Measurements from ENCODE around the gene RGS21. TPM values are rescaled to one million over a fixed set of nuclear protein-coding genes. Genes with fewer than 3 reads are reported as not detected.

Gene RGS21
- polyA plus RNA-seq, 1 of the 3 experiments (the other 2 are of a cell fraction): not detected

DNA sequence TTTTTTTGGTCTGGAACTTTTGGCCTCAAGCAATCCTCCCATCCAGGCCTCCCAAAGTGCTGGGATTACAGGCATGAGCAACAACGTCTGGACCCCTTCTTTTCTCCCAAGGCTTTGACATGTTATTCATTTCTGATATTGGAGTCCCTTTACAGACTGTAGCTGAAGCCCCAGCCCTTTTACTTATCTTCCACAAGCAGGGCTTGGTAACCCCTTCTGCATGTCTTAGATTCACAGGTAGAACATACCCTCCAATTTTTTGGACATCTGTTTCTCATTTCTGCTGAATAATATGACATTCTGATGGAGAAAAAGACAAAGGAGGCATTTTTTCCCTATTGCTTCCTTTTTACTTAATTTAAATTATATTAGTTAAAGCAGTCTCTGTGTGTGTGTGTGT is 39.2 kb upstream of the RGS21 start:
- no peak for DNase-seq
- Histone ChIP-seq H3K79me2 (ENCODE audit: insufficient read depth) (no peaks in the 10 kb centered on the region), H3K9me3 (no peaks in the 10 kb centered on the region), H4K20me1 (ENCODE audit: insufficient read depth) (no peaks in the 10 kb centered on the region), H3F3A (replicated peaks; ENCODE audit: insufficient read depth) (no peaks in the 10 kb centered on the region), H3K9ac (no peak overlapping the region), H3K27ac (ENCODE audit: low read depth in 2 of 2, low read length in 1 of 2) (no peak overlapping the region), H3K4me2 (no peak overlapping the region), H2AFZ (ENCODE audit: low read depth) (no peak overlapping the region), H3K36me3 (replicated peaks in 1 of 2; ENCODE audit: control insufficient read depth in 1 of 2, insufficient read depth in 2 of 2, low read length in 1 of 2) (no peaks in the 10 kb centered on the region), H3K4me3 (ENCODE audit: low read depth in 2 of 2, low read length in 1 of 2) (no peak overlapping the region), H3K27me3 (ENCODE audit: insufficient read depth) (no peaks in the 10 kb centered on the region), H3K4me1 (ENCODE audit: control insufficient read depth in 1 of 2, insufficient read depth in 2 of 2, low read depth in 1 of 2, low read length in 1 of 2) (no peaks in the 10 kb centered on the region), H3K9me2 (no peaks in the 10 kb centered on the region)
- ChIA-PET CTCF (no interaction called here), POLR2A (no interaction called here)
- 5% methylated on average over 1 of the region's 1 CpG for WGBS (ENCODE audit: low lambda C conversion rate)
- no peak for TF ChIP-seq TCF12 (IDR thresholded peaks at IDR 0.05)
- TF ChIP-seq NRF1 (IDR thresholded peaks at IDR 0.05; ENCODE audit: low read depth, low read length): no peak
- TF ChIP-seq GATA2 (CRISPR knock-in tag; IDR thresholded peaks at IDR 0.05): no peak
- no peak for TF ChIP-seq ELF1 (IDR thresholded peaks at IDR 0.05)
- TF ChIP-seq, protein P1, sequence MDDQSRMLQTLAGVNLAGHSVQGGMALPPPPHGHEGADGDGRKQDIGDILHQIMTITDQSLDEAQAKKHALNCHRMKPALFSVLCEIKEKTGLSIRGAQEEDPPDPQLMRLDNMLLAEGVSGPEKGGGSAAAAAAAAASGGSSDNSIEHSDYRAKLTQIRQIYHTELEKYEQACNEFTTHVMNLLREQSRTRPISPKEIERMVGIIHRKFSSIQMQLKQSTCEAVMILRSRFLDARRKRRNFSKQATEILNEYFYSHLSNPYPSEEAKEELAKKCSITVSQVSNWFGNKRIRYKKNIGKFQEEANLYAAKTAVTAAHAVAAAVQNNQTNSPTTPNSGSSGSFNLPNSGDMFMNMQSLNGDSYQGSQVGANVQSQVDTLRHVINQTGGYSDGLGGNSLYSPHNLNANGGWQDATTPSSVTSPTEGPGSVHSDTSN (IDR thresholded peaks at IDR 0.05): no peak
- no peak for TF ChIP-seq FOXM1 (IDR thresholded peaks at IDR 0.05; ENCODE audit: low read depth)
- no peak for TF ChIP-seq RFX5 (IDR thresholded peaks at IDR 0.05; ENCODE audit: low read length)
- no peak for TF ChIP-seq MXI1 (IDR thresholded peaks at IDR 0.05; ENCODE audit: low read depth, low read length)
- no peak for TF ChIP-seq GABPA (IDR thresholded peaks at IDR 0.05; ENCODE audit: low read depth)
- TF ChIP-seq, protein P2, sequence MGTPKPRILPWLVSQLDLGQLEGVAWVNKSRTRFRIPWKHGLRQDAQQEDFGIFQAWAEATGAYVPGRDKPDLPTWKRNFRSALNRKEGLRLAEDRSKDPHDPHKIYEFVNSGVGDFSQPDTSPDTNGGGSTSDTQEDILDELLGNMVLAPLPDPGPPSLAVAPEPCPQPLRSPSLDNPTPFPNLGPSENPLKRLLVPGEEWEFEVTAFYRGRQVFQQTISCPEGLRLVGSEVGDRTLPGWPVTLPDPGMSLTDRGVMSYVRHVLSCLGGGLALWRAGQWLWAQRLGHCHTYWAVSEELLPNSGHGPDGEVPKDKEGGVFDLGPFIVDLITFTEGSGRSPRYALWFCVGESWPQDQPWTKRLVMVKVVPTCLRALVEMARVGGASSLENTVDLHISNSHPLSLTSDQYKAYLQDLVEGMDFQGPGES (IDR thresholded peaks at IDR 0.05; ENCODE audit: low read depth, low read length): no peak
- TF ChIP-seq, protein P3, sequence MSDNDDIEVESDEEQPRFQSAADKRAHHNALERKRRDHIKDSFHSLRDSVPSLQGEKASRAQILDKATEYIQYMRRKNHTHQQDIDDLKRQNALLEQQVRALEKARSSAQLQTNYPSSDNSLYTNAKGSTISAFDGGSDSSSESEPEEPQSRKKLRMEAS (IDR thresholded peaks at IDR 0.05; ENCODE audit: low read depth): no peak
- no peak for TF ChIP-seq MEF2A (IDR thresholded peaks at IDR 0.05; ENCODE audit: borderline replicate concordance, low read depth)
- TF ChIP-seq NFIC (IDR thresholded peaks at IDR 0.05; ENCODE audit: borderline replicate concordance): no peak
- no peak for TF ChIP-seq RCOR1 (IDR thresholded peaks at IDR 0.05; ENCODE audit: low read length)
- TF ChIP-seq, protein P4, sequence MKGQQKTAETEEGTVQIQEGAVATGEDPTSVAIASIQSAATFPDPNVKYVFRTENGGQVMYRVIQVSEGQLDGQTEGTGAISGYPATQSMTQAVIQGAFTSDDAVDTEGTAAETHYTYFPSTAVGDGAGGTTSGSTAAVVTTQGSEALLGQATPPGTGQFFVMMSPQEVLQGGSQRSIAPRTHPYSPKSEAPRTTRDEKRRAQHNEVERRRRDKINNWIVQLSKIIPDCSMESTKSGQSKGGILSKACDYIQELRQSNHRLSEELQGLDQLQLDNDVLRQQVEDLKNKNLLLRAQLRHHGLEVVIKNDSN (IDR thresholded peaks at IDR 0.05; ENCODE audit: borderline replicate concordance, low read depth): no peak
- no peak for TF ChIP-seq FOSL2 (IDR thresholded peaks at IDR 0.05; ENCODE audit: borderline replicate concordance, low read depth)
- no peak for TF ChIP-seq JUND (IDR thresholded peaks at IDR 0.05)

DNA sequence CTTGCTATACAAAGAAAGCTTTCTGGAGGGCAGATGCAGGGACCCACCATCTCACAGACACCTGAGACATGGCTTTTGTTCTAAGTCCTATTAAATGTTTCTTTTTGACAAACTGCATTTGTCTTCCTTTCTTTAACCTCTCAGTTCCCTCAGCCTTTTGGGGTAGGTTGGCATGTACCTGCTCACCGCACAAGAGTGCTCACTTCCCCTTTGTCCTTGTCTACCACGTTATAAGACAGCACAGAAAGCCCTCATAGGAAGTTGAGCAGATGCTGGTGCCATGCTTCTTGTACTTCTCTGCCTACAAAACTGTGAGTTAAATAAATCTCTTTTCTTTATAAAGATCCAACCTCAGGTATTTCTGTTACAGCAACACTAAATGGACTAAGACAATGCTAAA is 31.9 kb upstream of the RGS21 start:
- POLR2A ChIA-PET: no interaction called here
- Histone ChIP-seq H3K4me1 (ENCODE audit: control insufficient read depth in 1 of 2, insufficient read depth in 2 of 2, low read depth in 1 of 2, low read length in 1 of 2) (no peaks in the 10 kb centered on the region), H3K9me2 (no peaks in the 10 kb centered on the region), H4K20me1 (ENCODE audit: insufficient read depth) (no peaks in the 10 kb centered on the region), H3K27ac (ENCODE audit: low read depth in 2 of 2, low read length in 1 of 2) (no peak overlapping the region), H3K27me3 (ENCODE audit: insufficient read depth) (no peaks in the 10 kb centered on the region), H3K9me3 (0 out of 2 replicates have a peak, but pooled peaks cover 6% of the 10 kb centered on the region), H3K4me3 (ENCODE audit: low read depth in 2 of 2, low read length in 1 of 2) (no peak overlapping the region), H3K36me3 (replicated peaks in 1 of 2; ENCODE audit: control insufficient read depth in 1 of 2, insufficient read depth in 2 of 2, low read length in 1 of 2) (no peaks in the 10 kb centered on the region), H3K79me2 (ENCODE audit: insufficient read depth) (no peaks in the 10 kb centered on the region), H3F3A (replicated peaks; ENCODE audit: insufficient read depth) (no peaks in the 10 kb centered on the region), H2AFZ (ENCODE audit: low read depth) (no peak overlapping the region), H3K4me2 (no peak overlapping the region), H3K9ac (no peak overlapping the region)
- WGBS (ENCODE audit: low lambda C conversion rate): 17% methylated on average over 2 of the region's 2 CpGs
- CTCF ChIA-PET: no interaction called here
- no peak for DNase-seq
- TF ChIP-seq, protein P2 (IDR thresholded peaks at IDR 0.05; ENCODE audit: low read depth, low read length): no peak
- TF ChIP-seq YY1 (IDR thresholded peaks at IDR 0.05; ENCODE audit: low read depth): no peak
- TF ChIP-seq MXI1 (IDR thresholded peaks at IDR 0.05; ENCODE audit: low read depth, low read length): no peak
- TF ChIP-seq, protein P5, sequence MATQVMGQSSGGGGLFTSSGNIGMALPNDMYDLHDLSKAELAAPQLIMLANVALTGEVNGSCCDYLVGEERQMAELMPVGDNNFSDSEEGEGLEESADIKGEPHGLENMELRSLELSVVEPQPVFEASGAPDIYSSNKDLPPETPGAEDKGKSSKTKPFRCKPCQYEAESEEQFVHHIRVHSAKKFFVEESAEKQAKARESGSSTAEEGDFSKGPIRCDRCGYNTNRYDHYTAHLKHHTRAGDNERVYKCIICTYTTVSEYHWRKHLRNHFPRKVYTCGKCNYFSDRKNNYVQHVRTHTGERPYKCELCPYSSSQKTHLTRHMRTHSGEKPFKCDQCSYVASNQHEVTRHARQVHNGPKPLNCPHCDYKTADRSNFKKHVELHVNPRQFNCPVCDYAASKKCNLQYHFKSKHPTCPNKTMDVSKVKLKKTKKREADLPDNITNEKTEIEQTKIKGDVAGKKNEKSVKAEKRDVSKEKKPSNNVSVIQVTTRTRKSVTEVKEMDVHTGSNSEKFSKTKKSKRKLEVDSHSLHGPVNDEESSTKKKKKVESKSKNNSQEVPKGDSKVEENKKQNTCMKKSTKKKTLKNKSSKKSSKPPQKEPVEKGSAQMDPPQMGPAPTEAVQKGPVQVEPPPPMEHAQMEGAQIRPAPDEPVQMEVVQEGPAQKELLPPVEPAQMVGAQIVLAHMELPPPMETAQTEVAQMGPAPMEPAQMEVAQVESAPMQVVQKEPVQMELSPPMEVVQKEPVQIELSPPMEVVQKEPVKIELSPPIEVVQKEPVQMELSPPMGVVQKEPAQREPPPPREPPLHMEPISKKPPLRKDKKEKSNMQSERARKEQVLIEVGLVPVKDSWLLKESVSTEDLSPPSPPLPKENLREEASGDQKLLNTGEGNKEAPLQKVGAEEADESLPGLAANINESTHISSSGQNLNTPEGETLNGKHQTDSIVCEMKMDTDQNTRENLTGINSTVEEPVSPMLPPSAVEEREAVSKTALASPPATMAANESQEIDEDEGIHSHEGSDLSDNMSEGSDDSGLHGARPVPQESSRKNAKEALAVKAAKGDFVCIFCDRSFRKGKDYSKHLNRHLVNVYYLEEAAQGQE (IDR thresholded peaks at IDR 0.05; ENCODE audit: low read depth, low read length): no peak
- no peak for TF ChIP-seq POLR2AphosphoS5 (IDR thresholded peaks at IDR 0.05; ENCODE audit: low read depth, low read length)
- TF ChIP-seq, protein P3 (IDR thresholded peaks at IDR 0.05; ENCODE audit: low read depth): no peak
- no peak for TF ChIP-seq GABPA (IDR thresholded peaks at IDR 0.05; ENCODE audit: low read depth)
- TF ChIP-seq JUND (IDR thresholded peaks at IDR 0.05): no peak

All from SK-N-SH (cell line).